CD4-positive, alpha-beta T cell (primary cell): Measurements from ENCODE around the gene HECW1. TPM values are rescaled to one million over a fixed set of nuclear protein-coding genes. Genes with fewer than 3 reads are reported as not detected.
"Not testable (repeated sequence)": the region's sequence is repeated elsewhere in the genome, so short reads cannot be mapped to it uniquely, and the experiment has no call there.

Experiments used
- ATAC-seq: fragments of 200-7000 bp; cut with Tn5 transposase; one replicate; pipeline ENCODE4 v1.10.0; 2022; ENCODE audit warnings: mild to moderate bottlenecking; ENCODE audit not compliant: poor library complexity
- CTCF ChIA-PET: fragments of 350-600 bp; sonication (Branson Sonifier 250); formaldehyde crosslinking; loops from one replicate; lab custom pipeline; 2021; ENCODE audit warnings: antibody characterized with exemption, inconsistent platforms; lab: Charles Lee
- POLR2A ChIA-PET: fragments of 350-600 bp; sonication (Branson Sonifier 250); formaldehyde crosslinking; loops from one replicate; lab custom pipeline; 2021; ENCODE audit warnings: antibody characterized with exemption, inconsistent platforms; lab: Charles Lee
- DNase-seq, 14 experiments: peaks; one replicate each; pipeline ENCODE4 v3.0.0-alpha.2; 2013 to 2020; ENCODE audit warnings: mixed read lengths in 2 of 14
- H3K27ac ChIP-seq, 2 donors: one replicate each; pipeline versions ENCODE4 v1.5.1 to v1.7.0; 2013; ENCODE audit warnings: low read length in 2 of 2, low read depth in 1 of 2, mild to moderate bottlenecking in 1 of 2
- H3K27me3 ChIP-seq, 2 experiments: 1 replicate in 1 of 2; 2 replicates in 1 of 2; pipeline versions ENCODE4 v1.6.1 to v1.7.0; 2013; ENCODE audit warnings: low read length in 2 of 2, control low read depth in 1 of 2, mild to moderate bottlenecking in 1 of 2, moderate library complexity in 1 of 2; ENCODE audit not compliant: insufficient read depth in 2 of 2, control insufficient read depth in 1 of 2
- H3K36me3 ChIP-seq: one replicate; pipeline ENCODE4 v1.6.1; 2013; ENCODE audit warnings: low read length, control low read depth; ENCODE audit not compliant: insufficient read depth
- H3K4me1 ChIP-seq: one replicate; pipeline ENCODE4 v1.6.1; 2013; ENCODE audit warnings: low read length, control low read depth; ENCODE audit not compliant: insufficient read depth
- H3K4me3 ChIP-seq: one replicate; pipeline ENCODE4 v1.5.1; 2013; ENCODE audit warnings: mild to moderate bottlenecking, low read length, moderate library complexity
- H3K9me3 ChIP-seq, 2 experiments: 1 replicate in 1 of 2; 2 replicates in 1 of 2; pipeline versions ENCODE4 v1.6.1 to v1.7.0; 2013; ENCODE audit warnings: low read length in 2 of 2, mild to moderate bottlenecking in 2 of 2, control low read depth in 1 of 2, moderate library complexity in 1 of 2; ENCODE audit not compliant: control insufficient read depth in 1 of 2, insufficient read depth in 1 of 2
- H3K27ac Mint-ChIP-seq: one replicate; pipeline ENCODE4 v1.8.0; 2020; ENCODE audit warnings: mixed read lengths
- H3K27me3 Mint-ChIP-seq: one replicate; pipeline ENCODE4 v1.8.0; 2021; ENCODE audit warnings: mixed read lengths
- H3K36me3 Mint-ChIP-seq: one replicate; pipeline ENCODE4 v1.8.0; 2021; ENCODE audit warnings: low read depth, mixed read lengths
- H3K4me1 Mint-ChIP-seq: one replicate; pipeline ENCODE4 v1.8.0; 2021; ENCODE audit warnings: low read depth, mixed read lengths
- H3K4me3 Mint-ChIP-seq: one replicate; pipeline ENCODE4 v1.8.0; 2020; ENCODE audit warnings: mild to moderate bottlenecking, mixed read lengths
- H3K9me3 Mint-ChIP-seq: one replicate; pipeline ENCODE4 v1.8.0; 2020; ENCODE audit warnings: mixed read lengths
- CTCF ChIP-seq: fragments of 200-600 bp; IDR thresholded peaks from one replicate; pipeline ENCODE4 v1.8.0; 2022; ENCODE audit warnings: antibody characterized with exemption, mild to moderate bottlenecking
- intact Hi-C, 2 experiments: fragments of 100-400 bp; cut with DNase I in 1 of 2; cut with micrococcal nuclease in 1 of 2; formaldehyde crosslinking; loops; one replicate each; pipeline versions ENCODE4 v1.15.1 to v1.9.0; 2023 to 2025; cut with DNase I, micrococcal nuclease
- total RNA-seq, 174 experiments: library from RNA in 2 of 174; stranded (reverse) in 2 of 174; gene quantifications; one replicate each; pipeline ENCODE4 v1.2.3 and lab custom pipeline; 2021 to 2026

Gene HECW1
- total RNA-seq, 2 experiments from 2014 or later: not detected

DNA sequence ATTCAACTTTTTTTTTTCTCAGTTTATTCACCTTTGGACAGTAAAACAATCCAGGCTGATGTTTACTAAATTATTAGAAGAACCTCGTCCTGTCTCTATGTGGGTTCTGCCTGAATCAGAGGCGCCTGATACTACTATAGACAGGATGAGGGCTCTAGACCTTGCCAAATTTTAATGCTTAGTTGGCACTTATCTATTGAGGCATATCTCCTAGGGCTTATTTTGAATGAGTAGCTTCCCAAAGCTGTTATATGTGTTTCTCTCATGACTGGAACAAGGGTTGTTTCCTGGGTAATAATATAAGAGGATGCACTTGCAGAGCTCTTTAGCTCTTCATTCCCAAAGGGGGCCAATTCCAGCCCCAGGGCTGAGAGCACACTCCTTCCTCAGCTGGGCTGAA lies 23.6 kb downstream of the HECW1 start:
- no peak overlapping the region for H3K4me3 ChIP-seq
- no peak overlapping the region for H3K4me3 Mint-ChIP-seq
- H3K27me3 ChIP-seq: peaks cover 2 to 7% of the 10 kb centered on the region in 2 experiments
- ChIA-PET POLR2A (no interaction called here), CTCF (no interaction called here)
- no peak for TF ChIP-seq CTCF
- no peaks in the 10 kb centered on the region for H3K4me1 Mint-ChIP-seq
- H3K27ac Mint-ChIP-seq: no peak overlapping the region
- no peak for DNase-seq
- ATAC-seq: no peak
- H3K9me3 Mint-ChIP-seq: no peaks in the 10 kb centered on the region
- peaks cover 43% of the 10 kb centered on the region for H3K27me3 Mint-ChIP-seq
- intact Hi-C loops: no loop called here
- no peaks in the 10 kb centered on the region for H3K9me3 ChIP-seq
- no peak overlapping the region for H3K27ac ChIP-seq
- H3K36me3 Mint-ChIP-seq: no peaks in the 10 kb centered on the region
- no peaks in the 10 kb centered on the region for H3K4me1 ChIP-seq
- no peaks in the 10 kb centered on the region for H3K36me3 ChIP-seq

- intact Hi-C loops, H3K9me3 Mint-ChIP-seq, DNase-seq, H3K27ac ChIP-seq, H3K4me1 ChIP-seq, H3K9me3 ChIP-seq, H3K4me1 Mint-ChIP-seq, H3K4me3 Mint-ChIP-seq, CTCF ChIA-PET, ATAC-seq, H3K27me3 ChIP-seq, H3K36me3 Mint-ChIP-seq, H3K27ac Mint-ChIP-seq, H3K4me3 ChIP-seq, H3K36me3 ChIP-seq: not testable (repeated sequence)
- H3K27me3 Mint-ChIP-seq: peaks cover 48% of the 10 kb centered on the region
- POLR2A ChIA-PET: interaction anchor here (0.6 kb wide), 1 partner anchor 10 kb away, joined by 5 read pairs; no protein-coding TSS in a partner anchor
Observed at GRCh38 chr7:43137121-43137744, 24.8 kb downstream of the HECW1 start.

DNA sequence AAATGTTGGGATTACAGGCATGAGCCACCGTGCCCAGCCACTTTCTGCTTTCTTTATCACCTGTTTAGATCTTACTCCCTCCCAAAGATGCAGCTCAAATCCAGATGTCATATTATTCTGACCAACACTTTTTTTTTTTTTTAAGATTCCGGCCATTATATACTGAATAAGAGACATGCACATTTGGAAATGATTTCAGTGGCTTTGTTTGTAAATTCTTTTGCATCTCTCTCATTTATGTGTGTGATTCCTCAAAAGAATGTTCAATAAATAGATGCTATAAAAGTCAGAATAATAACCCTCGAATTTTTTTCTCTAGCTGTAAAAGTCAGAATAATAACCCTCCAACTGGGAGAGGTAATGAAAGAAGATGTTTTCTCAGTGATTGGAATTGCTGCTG lies 25.4 kb downstream of the HECW1 start:
- Histone ChIP-seq H3K27ac (no peak overlapping the region), H3K4me1 (no peaks in the 10 kb centered on the region), H3K27me3 (peaks cover 2 to 7% of the 10 kb centered on the region in 2 experiments), H3K9me3 (no peaks in the 10 kb centered on the region), H3K36me3 (no peaks in the 10 kb centered on the region), H3K4me3 (no peak overlapping the region)
- no peak for TF ChIP-seq CTCF
- CTCF ChIA-PET: no interaction called here
- DNase-seq: no peak
- H3K27me3 Mint-ChIP-seq: peaks cover 48% of the 10 kb centered on the region
- H3K36me3 Mint-ChIP-seq: no peaks in the 10 kb centered on the region
- intact Hi-C loops: no loop called here
- no peaks in the 10 kb centered on the region for H3K9me3 Mint-ChIP-seq
- H3K4me3 Mint-ChIP-seq: no peak overlapping the region
- H3K27ac Mint-ChIP-seq: no peak overlapping the region
- ATAC-seq: no peak
- H3K4me1 Mint-ChIP-seq: no peaks in the 10 kb centered on the region
- POLR2A ChIA-PET: interaction anchor here (0.6 kb wide), 1 partner anchor 11 kb away, joined by 5 read pairs; no protein-coding TSS in a partner anchor

GRCh38 chr7:43138710-43139109 lies 26.3 kb downstream of the HECW1 start:
- Histone ChIP-seq H3K27me3 (peaks cover 2 to 7% of the 10 kb centered on the region in 2 experiments), H3K4me1 (no peaks in the 10 kb centered on the region), H3K9me3 (no peaks in the 10 kb centered on the region), H3K36me3 (no peaks in the 10 kb centered on the region), H3K27ac (no peak overlapping the region), H3K4me3 (no peak overlapping the region)
- DNase-seq: no peak
- H3K4me1 Mint-ChIP-seq: no peaks in the 10 kb centered on the region
- H3K27ac Mint-ChIP-seq: no peak overlapping the region
- peaks cover 52% of the 10 kb centered on the region for H3K27me3 Mint-ChIP-seq
- POLR2A ChIA-PET: no interaction called here
- H3K4me3 Mint-ChIP-seq: no peak overlapping the region
- no peak for TF ChIP-seq CTCF
- no peaks in the 10 kb centered on the region for H3K9me3 Mint-ChIP-seq
- no peak for ATAC-seq
- intact Hi-C loops: no loop called here
- CTCF ChIA-PET: no interaction called here
- no peaks in the 10 kb centered on the region for H3K36me3 Mint-ChIP-seq
